A549 treated with CORT108297 at 1 μM for 4 hours (cell line): ENCODE data around the gene BMPR1B. TPM values are rescaled to one million over a fixed set of nuclear protein-coding genes. Genes with fewer than 3 reads are reported as not detected.

Experiments
- total RNA-seq: library from RNA; stranded (reverse); fragments of 200-300 nt; extraction: Qiagen RNA extraction; gene quantifications from 5 replicates; pipeline ENCODE4 v1.2.3, GENCODE V29; 2022

The BMPR1B gene
- 5.0 to 7.5 TPM (median 6.6 TPM) in 5 replicates for total RNA-seq

GRCh38 chr4:94757192-94758140 lies at the start of gene BMPR1B:
Gene BMPR1B (plus strand): TSS chr4:94757955. CDS start chr4:95104425, 346,470 bp downstream.

